GM10248 (cell line): Measurements from ENCODE around the gene ASB4.

Source experiments
- CTCF ChIA-PET: fragments of 300-600 bp; sonication (Branson Sonifier 250); formaldehyde crosslinking; extraction: SDS; loops from one replicate; lab custom pipeline; 2021; ENCODE audit warnings: antibody characterized with exemption; lab: Yijun Ruan, JAX
- POLR2A ChIA-PET: fragments of 350-650 bp; sonication (Branson Sonifier 250); formaldehyde crosslinking; extraction: SDS; loops from one replicate; lab custom pipeline; 2020; ENCODE audit warnings: antibody characterized with exemption; lab: Yijun Ruan, JAX
- DNase-seq: peaks from one replicate; pipeline ENCODE4 v3.0.0; 2012; ENCODE audit errors: extremely low spot score
- CTCF ChIP-seq: IDR thresholded peaks from 2 replicates; pipeline ENCODE4 v1.5.1; 2012; ENCODE audit warnings: mild to moderate bottlenecking, low read depth; ENCODE audit errors: extremely low read depth, missing control alignments, control extremely low read depth

The ASB4 gene

DNA sequence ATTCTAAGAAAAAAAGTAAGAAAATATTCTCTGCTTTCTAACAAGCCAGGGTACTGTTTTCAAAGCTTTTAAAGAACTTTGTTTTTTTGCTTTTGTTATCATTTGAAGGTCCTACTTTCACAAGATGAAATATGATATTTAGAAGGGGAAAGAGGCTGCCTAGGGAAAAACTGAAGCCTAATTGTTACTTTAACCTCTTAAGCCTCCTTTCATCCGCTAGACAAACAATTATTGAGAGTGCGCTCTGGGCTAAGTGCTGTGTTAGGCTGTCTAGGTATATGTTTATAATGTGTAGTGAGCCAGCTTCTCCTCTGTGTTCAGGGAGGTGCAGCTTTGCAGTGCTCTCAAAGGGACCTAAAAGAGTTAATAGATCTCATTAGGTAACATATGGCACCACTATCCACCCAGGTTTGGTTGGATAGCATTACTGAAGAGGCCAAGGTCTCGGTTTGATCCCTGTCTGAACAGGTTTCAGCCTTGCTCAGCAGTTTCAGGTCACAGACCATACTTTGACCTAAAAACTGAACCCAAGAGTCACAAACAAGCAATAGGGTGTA is 92.6 kb downstream of the ASB4 start:
- no peak for DNase-seq
- ChIA-PET CTCF (no interaction called here), POLR2A (no interaction called here)

DNA sequence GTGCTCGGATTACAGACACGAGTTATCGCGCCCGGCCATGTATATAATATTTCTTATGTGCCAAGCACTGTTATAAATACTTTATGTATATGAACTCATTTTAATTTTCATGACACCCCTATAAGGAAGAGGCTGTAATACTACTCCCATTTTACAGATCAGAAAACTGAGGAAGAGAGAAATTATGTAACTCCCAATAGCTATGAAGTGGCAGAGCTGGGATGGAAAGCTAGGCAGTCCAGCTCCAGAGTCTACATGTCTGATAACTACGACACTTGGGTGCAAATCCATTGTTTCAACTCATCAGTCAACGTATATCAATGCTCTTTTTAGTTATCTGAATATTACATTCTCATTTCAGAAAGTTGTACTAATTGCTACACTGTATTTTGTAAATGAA is 93.6 kb downstream of the ASB4 start:
- no peak for TF ChIP-seq CTCF
- ChIA-PET CTCF (no interaction called here), POLR2A (no interaction called here)
- DNase-seq, result no peak

More for the DNA sequence above, 92.6 kb downstream of the ASB4 start:
- no peak for TF ChIP-seq CTCF

GRCh38 chr7:95581467-95581866 is 95.7 kb downstream of the ASB4 start:
- ChIA-PET CTCF (interaction anchor here (1.4 kb wide), 1 partner anchor 53 kb away, joined by 3 read pairs; no protein-coding TSS in a partner anchor), POLR2A (no interaction called here)
- no peak for DNase-seq
- TF ChIP-seq CTCF, result no peak

DNA sequence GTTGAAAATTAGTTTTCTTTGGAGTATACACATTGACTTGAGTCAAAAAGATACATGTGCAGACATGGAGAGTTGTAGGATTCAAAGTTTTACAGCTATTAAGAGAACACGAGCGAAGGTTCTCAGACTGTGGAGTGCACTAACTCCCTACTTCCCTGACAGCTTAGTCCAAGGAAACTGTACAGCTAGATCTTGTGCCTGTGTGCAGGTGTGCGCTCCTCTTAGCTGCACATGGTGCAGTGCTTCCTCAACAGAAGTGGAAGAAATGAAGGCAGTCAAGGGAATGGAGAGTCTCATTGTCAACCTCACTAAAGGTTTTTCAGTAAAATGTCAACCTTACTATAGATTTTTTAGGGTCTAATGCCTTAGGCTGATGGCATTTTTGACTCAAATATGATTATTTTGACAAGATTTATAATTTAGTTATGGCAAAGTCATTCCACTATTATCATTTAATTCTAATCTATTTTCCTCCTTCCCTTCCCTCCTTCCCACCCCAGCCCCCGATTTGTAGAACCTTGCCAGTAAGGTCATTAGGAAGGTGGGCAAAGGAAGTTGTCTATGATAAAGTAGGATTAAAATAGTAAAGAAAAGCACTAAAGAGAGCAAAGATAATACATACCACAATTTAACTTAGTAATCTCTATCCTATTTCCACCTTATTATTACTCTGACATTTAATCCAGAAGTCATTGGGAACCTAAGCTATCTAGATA is 97.0 kb downstream of the ASB4 start:
- TF ChIP-seq CTCF, result no peak
- POLR2A ChIA-PET, result no interaction called here
- DNase-seq, result no peak
- CTCF ChIA-PET, result interaction anchor here (0.9 to 1.4 kb wide), 3 partner anchors 10 to 58 kb away, joined by 3 read pairs; no protein-coding TSS in a partner anchor

DNA sequence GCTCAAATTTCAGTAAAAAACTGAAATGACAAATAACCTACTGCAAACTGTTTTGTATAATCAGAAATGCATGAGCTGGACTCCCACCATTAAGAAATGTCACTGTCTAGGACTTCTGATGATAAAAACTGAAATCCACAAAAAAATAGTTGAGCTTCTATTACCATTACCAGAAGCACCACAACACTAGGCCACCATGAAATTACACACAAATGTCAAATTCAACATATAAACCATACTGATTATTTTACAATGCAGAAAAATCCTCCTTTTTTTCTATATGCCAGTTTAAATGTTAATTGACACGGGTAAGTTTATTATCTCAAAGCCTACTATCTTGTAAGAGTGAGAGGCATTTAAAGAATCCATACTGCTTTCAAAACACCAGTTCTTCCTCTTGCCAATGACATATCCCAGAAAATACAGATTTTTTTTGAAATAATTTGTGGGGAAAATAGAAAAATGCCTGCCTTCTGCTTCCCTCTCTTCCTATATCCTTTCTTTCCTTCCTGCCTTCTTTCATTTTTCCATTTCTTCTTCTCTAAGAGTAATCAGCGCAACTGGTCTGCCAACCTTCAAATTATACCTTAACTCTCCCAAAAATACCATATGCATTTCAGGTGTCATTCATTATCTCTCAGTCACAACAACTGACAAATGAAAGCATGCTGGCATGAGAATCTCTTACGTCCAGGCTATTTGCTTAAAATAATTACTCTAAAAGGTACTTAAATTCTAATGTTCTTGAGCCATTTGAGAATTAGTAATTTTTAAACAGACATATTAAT is 98.3 kb downstream of the ASB4 start:
- no peak for DNase-seq
- CTCF ChIA-PET, result interaction anchor here (1.4 kb wide), 1 partner anchor 57 kb away, joined by 3 read pairs; no protein-coding TSS in a partner anchor
- POLR2A ChIA-PET, result no interaction called here
- TF ChIP-seq CTCF, result no peak

GRCh38 chr7:95584769-95585425 is 99.2 kb downstream of the ASB4 start:
- CTCF ChIA-PET, result interaction anchor here (1.1 kb wide), 1 partner anchor 72 kb away, joined by 4 read pairs; no protein-coding TSS in a partner anchor
- no peak for DNase-seq
- no peak for TF ChIP-seq CTCF
- POLR2A ChIA-PET, result no interaction called here
